GM18526 (cell line): ENCODE data around the gene RASGRF2.

Experiments used
- POLR2A ChIP-seq: IDR thresholded peaks from 3 replicates; pipeline ENCODE4 v1.6.1; 2011; ENCODE audit not compliant: insufficient read length; ENCODE audit errors: extremely low read depth

The RASGRF2 gene

GRCh38 chr5:81230416-81230815 lies 270.3 kb downstream of the RASGRF2 start:
- TF ChIP-seq POLR2A = no peak

GRCh38 chr5:81232464-81233079 lies 272.4 kb downstream of the RASGRF2 start:
- TF ChIP-seq POLR2A = no peak

DNA sequence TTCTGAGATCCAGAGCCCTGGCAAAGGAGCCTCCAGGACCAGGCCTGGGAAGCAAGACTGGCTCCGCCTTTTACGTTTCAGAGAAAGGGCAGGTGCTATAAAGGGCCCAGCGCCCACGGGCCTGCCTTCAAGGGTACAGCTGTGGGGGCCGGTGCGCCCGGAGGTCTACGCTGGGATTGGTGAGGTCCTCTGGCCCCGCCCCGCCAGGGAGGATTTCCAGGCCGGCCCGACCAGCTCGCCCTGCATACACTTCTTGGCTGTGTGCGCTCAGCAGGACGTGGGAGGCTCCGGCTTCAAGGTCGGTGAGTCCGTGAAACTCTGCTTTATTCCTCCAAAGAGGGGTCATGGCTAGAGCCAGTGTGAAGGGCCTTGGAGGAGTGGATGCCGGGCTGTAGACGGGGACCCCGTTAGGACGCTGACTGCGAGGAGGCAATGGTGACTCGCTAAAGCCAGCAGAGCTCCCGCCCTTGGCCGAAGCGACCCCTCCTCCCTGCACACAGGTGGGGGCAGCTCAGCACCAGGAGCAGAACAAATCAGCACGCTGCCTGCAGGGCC lies 273.0 kb downstream of the RASGRF2 start, which contains the start of gene CKMT2:
TSS of gene CKMT2 (plus strand) at position 243 of the 555 bp plus-strand sequence. CDS start 17,811 bp downstream, outside the sequence.
- no peak for TF ChIP-seq POLR2A

DNA sequence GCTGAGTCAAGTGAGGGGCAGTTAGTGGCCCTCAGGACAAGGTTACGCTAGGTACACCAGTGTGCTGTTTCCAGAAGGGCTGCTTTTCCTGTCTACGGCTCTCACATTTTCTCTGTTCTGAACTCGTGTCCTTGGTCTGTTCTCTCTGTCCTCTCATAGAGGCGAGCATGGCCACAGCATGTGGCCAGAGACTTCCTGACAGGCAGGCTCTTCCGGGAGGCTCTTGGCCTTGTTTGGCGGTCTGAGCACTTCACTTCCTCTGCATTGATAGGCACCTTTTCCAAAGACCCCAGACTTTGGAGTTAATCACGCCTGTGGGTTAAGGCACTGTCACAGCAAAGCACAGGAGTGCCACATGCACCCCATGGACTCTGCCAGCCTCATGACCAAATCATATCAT lies 274.1 kb downstream of the RASGRF2 start:
- no peak for TF ChIP-seq POLR2A

DNA sequence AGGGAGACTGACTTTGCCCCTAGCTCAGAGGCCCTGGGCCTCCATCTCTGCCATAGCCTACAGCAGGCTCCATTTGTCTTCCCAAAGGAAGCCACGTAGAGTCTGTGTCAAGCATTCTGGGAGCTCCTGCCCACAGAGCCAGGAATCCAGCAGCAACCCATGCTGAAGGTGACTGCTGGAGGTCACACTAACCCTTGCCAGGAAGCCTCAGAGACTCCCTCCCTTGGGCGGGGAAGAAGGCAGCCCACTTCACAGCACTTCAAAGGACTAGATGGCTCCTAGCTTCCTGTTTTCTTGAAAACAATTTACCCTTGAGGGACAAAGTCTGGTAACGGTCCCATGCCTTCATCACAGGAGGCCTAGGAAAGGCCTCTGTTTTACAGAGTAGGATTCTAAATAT lies 274.6 kb downstream of the RASGRF2 start:
- no peak for TF ChIP-seq POLR2A

GRCh38 chr5:81235287-81236072 lies 275.3 kb downstream of the RASGRF2 start:
- TF ChIP-seq POLR2A = no peak

DNA sequence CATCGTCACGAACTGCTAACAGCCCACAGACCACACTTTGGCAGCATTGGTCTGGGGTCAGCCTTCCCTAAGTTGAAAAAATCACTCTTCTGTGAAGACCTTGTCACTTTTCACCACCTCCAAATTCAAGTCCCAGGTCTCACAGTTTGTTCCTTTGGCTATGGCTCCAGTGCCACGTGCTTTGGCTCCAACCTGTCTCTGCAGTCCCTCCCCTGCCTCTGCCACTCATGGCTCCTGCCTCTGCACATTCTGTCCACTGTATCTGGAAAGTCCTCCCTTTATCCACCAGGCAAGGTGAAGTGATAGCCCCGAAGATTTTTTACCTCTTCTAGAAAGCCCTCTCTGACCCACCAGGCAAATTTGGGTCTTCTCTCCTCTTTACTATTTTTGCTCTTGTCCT lies 278.3 kb downstream of the RASGRF2 start:
- no peak for TF ChIP-seq POLR2A

- TF ChIP-seq POLR2A = no peak
Observed at GRCh38 chr5:81239613-81240012, 279.4 kb downstream of the RASGRF2 start.

DNA sequence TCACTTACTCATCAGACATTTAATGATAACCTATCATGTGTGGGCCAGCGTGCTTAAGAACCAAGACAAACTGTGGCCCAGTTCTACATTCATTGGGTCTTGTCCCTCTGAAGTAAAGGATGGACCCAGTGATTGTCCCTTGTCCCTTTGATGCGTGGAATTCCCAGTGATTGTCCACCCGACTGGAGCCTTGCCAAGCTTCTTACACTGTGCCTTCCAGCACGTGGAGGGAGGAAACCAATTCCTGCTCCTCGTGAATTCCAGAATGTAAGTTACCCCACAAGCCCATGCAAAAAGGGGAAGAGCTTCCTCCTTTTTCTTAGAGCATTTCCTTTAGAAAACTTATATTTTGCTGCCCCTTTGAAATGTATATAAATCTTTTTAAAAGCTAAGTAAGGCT lies 280.8 kb downstream of the RASGRF2 start:
- no peak for TF ChIP-seq POLR2A

GRCh38 chr5:81241961-81242648 lies 281.9 kb downstream of the RASGRF2 start:
- no peak for TF ChIP-seq POLR2A

DNA sequence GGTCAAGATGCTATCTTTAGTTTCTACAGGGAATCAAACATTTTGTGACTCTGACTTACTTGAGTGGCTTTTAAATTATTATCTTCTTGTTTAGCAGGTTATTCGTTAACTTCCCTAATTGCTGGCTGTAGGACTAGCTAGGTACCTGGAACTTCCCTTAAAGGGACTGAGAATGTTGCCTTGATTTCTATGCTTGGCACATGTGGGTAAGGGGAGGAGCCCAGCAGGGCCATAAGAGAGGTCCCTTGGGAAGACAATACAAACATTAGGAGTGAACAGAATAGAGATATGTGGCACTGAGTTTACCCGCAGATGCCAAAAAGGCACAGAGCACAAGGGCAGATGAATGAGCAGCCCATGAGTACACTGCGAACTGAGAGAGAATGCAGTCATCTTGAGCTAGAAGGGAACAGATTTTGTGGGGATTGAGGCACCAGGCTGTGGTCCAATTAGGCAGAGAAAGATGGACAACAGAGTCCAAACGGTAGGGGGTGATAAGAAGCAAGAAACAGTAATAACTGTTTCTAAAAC lies 282.8 kb downstream of the RASGRF2 start:
- no peak for TF ChIP-seq POLR2A

DNA sequence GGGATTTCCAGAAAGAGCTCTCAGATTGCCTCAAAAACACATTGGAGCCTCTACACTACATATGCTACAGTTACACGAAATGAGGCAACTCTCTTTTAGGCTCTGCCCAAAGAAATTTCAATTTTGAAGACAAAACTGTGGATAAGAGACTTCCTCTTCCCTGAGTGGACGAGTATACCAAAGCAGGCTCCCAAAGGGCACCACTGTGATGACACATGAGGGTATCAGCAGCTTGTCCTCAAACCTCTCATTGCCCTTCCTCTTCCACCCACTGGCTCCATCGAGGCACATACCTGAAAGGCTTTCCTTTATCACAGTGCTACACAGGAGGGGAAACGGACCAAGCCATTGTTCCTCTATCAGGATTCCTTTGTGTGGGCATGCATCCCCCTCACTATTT lies 284.3 kb downstream of the RASGRF2 start:
- no peak for TF ChIP-seq POLR2A

GRCh38 chr5:81245871-81246235 lies 285.7 kb downstream of the RASGRF2 start:
- TF ChIP-seq POLR2A = no peak

GRCh38 chr5:81246697-81247096 lies 286.5 kb downstream of the RASGRF2 start:
- TF ChIP-seq POLR2A = no peak

DNA sequence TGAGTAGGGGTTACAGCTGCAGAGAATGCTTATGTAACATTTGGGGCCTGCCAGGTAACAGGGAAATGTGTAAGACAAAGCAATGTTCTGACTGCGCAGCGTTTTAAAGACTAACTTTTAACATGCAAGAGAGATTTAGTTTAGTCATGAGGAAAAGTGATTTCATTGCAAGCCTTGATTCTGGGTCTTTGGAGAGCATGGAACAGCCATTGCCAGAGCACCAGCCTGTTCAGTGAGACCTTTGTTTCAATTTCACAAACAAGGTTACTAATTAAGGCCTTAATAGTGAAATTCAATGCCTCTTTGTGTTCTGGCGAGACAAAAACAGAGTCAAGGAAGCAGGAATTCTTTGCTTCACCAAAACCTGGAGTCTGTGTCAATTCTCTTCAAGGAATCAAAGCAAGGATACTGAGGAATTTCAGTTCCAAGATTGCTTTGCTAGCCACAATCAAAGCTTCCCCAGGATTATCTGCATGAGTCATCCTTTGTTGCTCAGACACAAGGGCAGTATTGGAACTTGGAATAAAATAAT lies 287.3 kb downstream of the RASGRF2 start:
- no peak for TF ChIP-seq POLR2A

- no peak for TF ChIP-seq POLR2A
Observed at GRCh38 chr5:81249240-81249639, 289.1 kb downstream of the RASGRF2 start.

GRCh38 chr5:81250004-81250403 lies 289.8 kb downstream of the RASGRF2 start:
- no peak for TF ChIP-seq POLR2A
